Stimulated activated naive CD8-positive, alpha-beta T cell treated with anti-CD3 and anti-CD28 coated beads, Interleukin-15, amount 100 ng/mL, for 72 hours (primary cell): ENCODE data around the gene DHRS3.

Source experiments
- ATAC-seq: fragments of 150-1000 bp; cut with Tn5 transposase; 2 replicates; pipeline ENCODE4 v1.10.0; 2021; ENCODE audit warnings: mild to moderate bottlenecking, moderate library complexity
- DNase-seq, 2 donors: peaks; one replicate each; pipeline ENCODE4 v3.0.0; 2021 to 2022
- H3K27ac Mint-ChIP-seq, 2 donors: one replicate each; pipeline ENCODE4 v1.8.0; 2022; ENCODE audit warnings: mild to moderate bottlenecking in 2 of 2, mixed read lengths in 2 of 2, moderate library complexity in 2 of 2
- H3K27me3 Mint-ChIP-seq: one replicate; pipeline ENCODE4 v1.8.0; 2022; ENCODE audit warnings: mixed read lengths
- H3K4me1 Mint-ChIP-seq: one replicate; pipeline ENCODE4 v1.8.0; 2022; ENCODE audit warnings: mild to moderate bottlenecking, mixed read lengths
- H3K4me3 Mint-ChIP-seq, 2 donors: one replicate each; pipeline ENCODE4 v1.8.0; 2022; ENCODE audit warnings: mild to moderate bottlenecking in 2 of 2, mixed read lengths in 2 of 2, moderate library complexity in 1 of 2
- H3K9me3 Mint-ChIP-seq, 2 donors: one replicate each; pipeline ENCODE4 v1.8.0; 2022; ENCODE audit warnings: mixed read lengths in 2 of 2

The DHRS3 gene

DNA sequence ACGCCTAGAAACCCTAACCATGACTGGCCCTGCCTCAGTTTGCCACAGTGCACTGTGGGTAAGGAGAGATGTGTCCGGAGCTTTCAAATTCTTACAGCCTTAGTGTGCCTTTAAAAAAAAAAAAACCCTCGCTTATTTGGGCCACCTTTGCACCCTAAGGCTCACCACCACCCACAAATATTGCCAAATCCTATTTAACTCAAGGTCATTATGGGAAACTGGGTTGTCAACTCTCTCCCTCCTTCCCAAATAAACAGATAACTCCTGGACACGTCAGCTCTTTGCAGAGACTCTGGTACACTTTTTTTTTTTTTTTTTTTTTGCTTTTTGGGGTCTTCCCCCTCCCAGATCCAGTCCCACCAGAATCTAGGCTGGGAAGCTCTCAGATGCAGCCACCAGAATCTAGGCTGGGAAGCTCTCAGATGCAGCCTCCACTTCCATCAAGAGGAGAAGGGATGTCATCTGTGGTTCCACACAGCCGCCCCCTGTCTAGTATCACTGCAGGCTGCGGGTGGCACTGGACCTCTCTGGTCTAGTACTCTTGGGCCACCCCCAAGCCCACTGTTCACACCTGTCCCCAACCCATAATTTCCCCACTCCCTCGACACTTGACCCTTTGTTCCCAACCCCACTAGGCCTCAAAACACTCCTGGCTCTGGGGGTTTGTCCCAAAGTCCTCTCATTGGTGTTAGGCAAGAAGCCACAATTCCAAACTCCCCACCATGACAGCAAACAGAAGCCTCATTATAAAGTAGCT is 3.4 kb downstream of the DHRS3 start:
- DNase-seq, result no peak
- Mint-ChIP-seq H3K27me3 (no peaks in the 10 kb centered on the region), H3K27ac (peak overlapping the region; percentile 50 to 80), H3K9me3 (no peaks in the 10 kb centered on the region), H3K4me3 (peak overlapping the region; percentile 91 to 99), H3K4me1 (peaks cover 64% of the 10 kb centered on the region)
- no peak for ATAC-seq

DNA sequence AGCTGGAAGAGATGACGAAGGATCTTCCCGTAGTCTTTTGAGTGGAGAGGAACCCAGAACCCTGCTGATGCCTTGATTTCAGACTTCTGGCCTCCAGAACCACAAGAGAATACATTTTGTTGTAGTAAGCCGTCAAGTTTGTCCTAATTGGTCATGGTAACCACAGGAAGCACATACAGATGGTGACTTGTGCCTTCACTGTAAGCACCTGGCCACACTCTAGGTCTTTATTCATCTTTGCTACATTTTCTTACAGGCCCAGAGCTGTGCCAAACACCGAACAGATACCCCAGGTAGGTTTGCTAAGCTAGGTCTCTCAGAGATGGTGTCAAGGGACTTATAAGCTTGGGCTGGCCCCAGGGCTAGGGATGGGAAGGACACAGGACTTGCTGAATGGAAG is 4.8 kb downstream of the DHRS3 start:
- peaks cover 72% of the 10 kb centered on the region for H3K4me1 Mint-ChIP-seq
- H3K27ac Mint-ChIP-seq, result peak overlapping the region in 1 of 2 donors; percentile 43
- peak overlapping the region; percentile 25 to 99 for H3K4me3 Mint-ChIP-seq
- H3K9me3 Mint-ChIP-seq, result peaks cover 1 to 12% of the 10 kb centered on the region in 2 donors
- H3K27me3 Mint-ChIP-seq, result no peaks in the 10 kb centered on the region
- ATAC-seq (no peak), DNase-seq (no peak)

DNA sequence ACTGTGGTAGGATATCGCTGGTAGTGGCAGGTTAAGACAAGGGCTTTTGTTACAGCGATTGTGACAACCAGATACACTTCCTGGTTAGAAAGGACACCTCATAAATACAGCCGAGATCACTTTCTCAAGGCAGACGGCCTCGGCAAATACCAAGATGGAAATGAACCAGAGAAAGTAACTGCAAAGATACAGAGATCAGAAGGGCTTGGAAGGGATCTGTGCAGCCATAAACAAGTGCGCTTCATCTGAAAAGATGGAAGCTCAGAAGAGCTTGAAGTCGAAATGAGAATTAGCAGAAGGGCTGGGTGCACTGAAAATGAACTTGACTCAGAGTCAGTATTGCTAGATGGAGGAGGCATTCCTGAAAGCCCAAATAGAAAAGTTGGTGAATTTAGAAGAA is 7.1 kb downstream of the DHRS3 start:
- H3K4me3 Mint-ChIP-seq, result no peak overlapping the region
- peaks cover 92% of the 10 kb centered on the region for H3K4me1 Mint-ChIP-seq
- no peaks in the 10 kb centered on the region for H3K27me3 Mint-ChIP-seq

DNA sequence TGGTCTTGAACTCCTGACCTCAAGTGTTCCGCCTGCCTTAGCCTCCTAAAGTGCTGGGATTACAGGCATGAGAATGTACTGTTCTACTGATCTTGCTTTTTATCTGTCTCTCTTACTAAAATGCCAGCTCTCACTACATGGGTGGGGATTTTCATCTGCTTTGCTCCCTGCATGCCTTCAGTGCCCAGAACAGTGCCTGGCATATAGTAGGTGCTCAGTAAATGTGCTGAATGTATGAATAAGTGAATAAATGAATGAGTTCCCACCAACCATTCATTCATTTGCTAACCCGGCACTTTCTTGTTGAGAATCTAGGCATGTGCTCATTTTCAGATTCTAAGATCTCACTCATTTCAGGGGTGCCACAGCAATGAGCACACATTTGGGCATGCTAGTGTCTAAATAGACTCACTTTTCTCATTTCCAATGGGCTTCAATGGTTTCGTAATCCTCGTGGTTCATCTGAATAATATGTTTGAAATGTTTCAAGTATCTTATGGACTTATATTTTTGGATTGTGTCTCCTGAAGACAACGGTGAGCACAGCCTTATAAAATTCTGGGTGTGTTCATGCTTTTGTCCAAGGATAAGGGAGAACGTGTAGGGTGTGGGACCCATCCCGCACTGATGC is 7.6 kb downstream of the DHRS3 start:
- Mint-ChIP-seq H3K27ac (peak overlapping the region in 1 of 2 donors; percentile 89), H3K9me3 (peaks cover 13 to 24% of the 10 kb centered on the region in 2 donors), H3K4me1 (peaks cover 95% of the 10 kb centered on the region), H3K27me3 (no peaks in the 10 kb centered on the region), H3K4me3 (no peak overlapping the region)
- ATAC-seq (no peak), DNase-seq (no peak)

More for the DNA sequence above, 7.1 kb downstream of the DHRS3 start:
- Mint-ChIP-seq H3K27ac (peak overlapping the region in 1 of 2 donors; percentile 89), H3K9me3 (peaks cover 13 to 24% of the 10 kb centered on the region in 2 donors)
- DNase-seq (no peak), ATAC-seq (no peak)

DNA sequence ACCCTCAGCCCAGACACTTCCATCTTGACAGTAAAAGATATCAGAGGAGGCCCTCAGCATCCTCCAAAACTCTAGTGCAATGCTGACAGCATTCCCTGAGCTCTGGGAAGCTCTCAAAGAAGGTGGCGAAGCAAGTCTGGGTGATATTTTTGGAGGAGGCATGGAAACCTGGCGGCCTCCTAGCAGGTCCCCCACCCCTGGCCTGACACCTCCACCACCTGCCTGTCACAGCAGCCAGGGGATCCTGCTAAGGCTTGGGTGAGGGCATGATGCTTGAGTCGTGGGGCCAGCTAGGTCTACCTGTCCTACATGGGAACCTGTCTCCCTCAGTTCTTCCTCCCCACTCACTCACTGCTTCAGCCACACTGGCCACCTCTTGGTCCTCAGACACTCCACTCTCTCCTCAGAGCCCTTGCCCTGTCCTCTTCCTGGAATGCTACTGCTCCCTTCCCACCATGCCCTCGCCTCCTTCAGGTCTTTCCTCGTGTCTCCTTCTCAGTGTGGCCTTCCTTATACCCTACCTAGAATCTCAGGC is 8.5 kb downstream of the DHRS3 start:
- no peak overlapping the region for H3K4me3 Mint-ChIP-seq
- ATAC-seq (no peak), DNase-seq (no peak)
- H3K4me1 Mint-ChIP-seq, result peaks cover 95% of the 10 kb centered on the region
- H3K27me3 Mint-ChIP-seq, result no peaks in the 10 kb centered on the region
- peaks cover 13 to 24% of the 10 kb centered on the region in 2 donors for H3K9me3 Mint-ChIP-seq
- peak overlapping the region in 1 of 2 donors; percentile 81 for H3K27ac Mint-ChIP-seq

DNA sequence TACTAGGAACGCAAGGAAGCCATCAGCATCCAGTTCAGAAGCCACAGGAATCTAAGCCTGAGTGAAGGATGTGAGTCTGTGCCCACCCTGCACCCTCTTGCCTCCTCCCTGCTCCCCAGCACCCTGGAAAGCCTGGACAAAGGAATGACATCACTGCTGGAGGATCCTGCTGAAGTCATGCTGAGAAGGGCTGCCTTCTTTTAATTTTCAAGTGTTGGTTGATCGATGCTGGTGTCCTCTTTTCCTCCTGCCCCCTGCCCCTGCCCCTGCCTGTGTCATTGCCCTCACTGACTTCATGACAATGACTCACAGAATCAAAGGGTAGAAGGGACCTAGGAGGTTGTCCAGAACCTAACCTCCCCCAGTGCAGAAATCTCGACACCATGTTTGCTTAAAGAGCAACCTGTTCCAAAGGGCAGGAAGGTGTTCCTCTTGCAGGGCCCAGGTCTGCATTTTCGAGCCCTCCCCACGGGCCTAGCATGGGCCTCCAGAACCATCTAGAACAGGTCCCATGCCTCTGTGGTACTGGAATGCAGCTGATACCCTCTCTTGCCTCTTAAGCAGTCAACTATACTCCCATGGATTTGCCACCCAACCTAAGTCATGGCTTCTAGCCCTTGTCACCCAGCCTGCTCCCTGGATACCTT is 9.6 kb downstream of the DHRS3 start:
- H3K27ac Mint-ChIP-seq, result peak overlapping the region in 1 of 2 donors; percentile 66
- H3K4me1 Mint-ChIP-seq, result peaks cover 95% of the 10 kb centered on the region
- H3K27me3 Mint-ChIP-seq, result no peaks in the 10 kb centered on the region
- H3K9me3 Mint-ChIP-seq, result peaks cover 13 to 24% of the 10 kb centered on the region in 2 donors
- ATAC-seq (no peak), DNase-seq (no peak)
- H3K4me3 Mint-ChIP-seq, result no peak overlapping the region

DNA sequence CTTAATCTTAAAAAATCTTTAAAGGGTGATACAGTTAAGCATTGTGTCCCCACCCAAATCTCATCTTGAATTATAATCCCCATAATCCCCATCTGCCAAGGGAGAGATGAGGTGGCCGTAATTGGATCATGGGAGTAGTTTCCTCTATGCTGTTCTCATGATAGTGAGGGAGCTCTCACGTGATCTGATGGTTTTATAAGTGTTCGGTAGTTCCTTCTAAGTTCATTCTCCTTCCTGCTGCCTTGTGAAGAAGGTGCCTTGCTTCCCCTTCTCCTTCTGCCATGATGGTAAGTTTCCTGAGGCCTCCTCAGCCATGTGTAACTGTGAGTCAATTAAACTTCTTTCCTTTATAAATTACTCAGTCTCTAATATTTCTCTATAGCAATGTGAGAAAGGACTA is 10.7 kb downstream of the DHRS3 start:
- H3K4me3 Mint-ChIP-seq, result no peak overlapping the region
- peaks cover 13 to 24% of the 10 kb centered on the region in 2 donors for H3K9me3 Mint-ChIP-seq
- no peak overlapping the region for H3K27ac Mint-ChIP-seq
- no peak for ATAC-seq
- peaks cover 95% of the 10 kb centered on the region for H3K4me1 Mint-ChIP-seq
- DNase-seq, result no peak
- H3K27me3 Mint-ChIP-seq, result no peaks in the 10 kb centered on the region

DNA sequence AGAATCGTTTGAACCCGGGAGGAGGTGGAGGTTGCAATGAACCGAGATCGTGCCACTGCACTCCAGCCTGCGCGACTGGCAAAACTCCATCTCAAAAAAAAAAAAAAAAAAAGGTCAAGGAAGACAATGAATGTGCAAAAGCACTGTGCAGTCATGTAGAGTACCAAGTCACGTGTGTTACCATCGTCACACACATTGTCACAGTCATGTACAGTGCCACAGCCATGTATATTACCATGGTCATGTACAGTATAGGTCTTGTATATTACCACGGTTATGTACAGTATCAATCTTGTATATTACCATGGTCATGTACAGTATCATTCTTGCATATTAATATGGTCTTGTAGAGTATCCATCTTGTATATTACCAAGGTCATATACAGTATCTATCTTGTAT is 13.0 kb downstream of the DHRS3 start:
- H3K27ac Mint-ChIP-seq, result peak overlapping the region; percentile 77 to 86
- H3K4me1 Mint-ChIP-seq, result peaks cover 97% of the 10 kb centered on the region
- H3K9me3 Mint-ChIP-seq, result peaks cover 13 to 24% of the 10 kb centered on the region in 2 donors
- DNase-seq (no peak), ATAC-seq (no peak)
- H3K27me3 Mint-ChIP-seq, result no peaks in the 10 kb centered on the region
- peak overlapping the region in 1 of 2 donors; percentile 78 for H3K4me3 Mint-ChIP-seq

DNA sequence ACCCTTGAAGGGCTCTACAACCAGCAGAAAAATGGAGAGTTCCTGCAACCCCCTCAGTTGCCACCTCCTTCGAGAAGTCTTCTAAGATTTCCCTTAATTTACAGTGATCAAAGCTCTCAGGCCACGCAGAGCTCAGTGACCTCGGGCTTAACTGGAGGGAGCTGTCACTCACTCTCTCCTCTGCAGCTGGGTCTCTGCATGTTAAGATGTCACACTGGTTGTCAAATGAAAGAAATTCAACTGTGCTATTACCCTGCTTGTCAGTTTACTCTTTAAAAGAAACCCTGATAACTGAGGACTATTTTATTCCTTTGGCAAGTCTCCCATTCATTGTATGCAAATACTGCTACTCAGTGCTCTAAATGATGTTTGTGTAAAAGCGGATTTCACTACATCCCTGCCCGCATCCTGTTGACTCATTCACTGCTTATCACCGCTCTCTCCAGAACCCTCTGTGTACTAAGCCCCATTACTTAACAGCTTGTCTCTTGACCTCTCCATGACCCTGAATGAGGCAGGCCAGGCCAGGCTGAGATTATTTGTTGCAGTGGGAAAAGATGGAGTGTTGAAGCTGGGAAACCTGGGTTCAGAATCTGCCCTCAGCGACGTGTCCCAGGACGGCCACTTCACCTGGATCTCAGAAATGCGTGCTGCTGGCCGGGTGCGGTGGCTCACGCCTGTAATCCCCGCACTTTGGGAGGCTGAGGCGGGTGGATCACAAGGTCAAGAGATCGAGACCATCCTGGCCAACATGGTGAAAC is 13.7 kb downstream of the DHRS3 start:
- H3K4me1 Mint-ChIP-seq, result peaks cover 97% of the 10 kb centered on the region

DNA sequence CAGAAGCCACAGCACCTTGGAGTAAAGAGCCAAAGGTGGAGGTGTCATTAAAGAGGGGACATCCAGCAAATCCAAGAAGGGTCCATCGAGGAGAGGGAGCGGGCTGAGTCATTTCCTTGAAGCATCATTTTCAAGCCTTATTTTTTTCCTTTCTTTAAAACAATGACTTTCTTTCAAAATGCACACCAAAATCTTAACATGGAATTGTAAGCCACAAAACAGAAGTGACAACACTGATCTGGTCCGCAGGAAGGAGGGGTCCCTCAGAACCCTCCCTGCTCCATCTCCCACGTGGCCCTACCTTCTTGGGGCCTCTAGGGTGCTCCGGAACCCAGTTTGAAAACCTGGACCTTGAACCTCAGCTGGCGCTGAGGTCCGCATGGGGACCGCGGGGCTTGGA is 14.8 kb downstream of the DHRS3 start:
- no peaks in the 10 kb centered on the region for H3K27me3 Mint-ChIP-seq
- ATAC-seq (no peak), DNase-seq (no peak)
- peak overlapping the region; percentile 48 to 77 for H3K27ac Mint-ChIP-seq
- peaks cover 12% of the 10 kb centered on the region in 2 donors for H3K9me3 Mint-ChIP-seq
- H3K4me3 Mint-ChIP-seq, result peak overlapping the region in 1 of 2 donors; percentile 22
- peaks cover 97% of the 10 kb centered on the region for H3K4me1 Mint-ChIP-seq

More for the DNA sequence above, 13.7 kb downstream of the DHRS3 start:
- Mint-ChIP-seq H3K4me3 (peak overlapping the region; percentile 73 to 78), H3K27ac (peak overlapping the region; percentile 77 to 86), H3K27me3 (no peaks in the 10 kb centered on the region), H3K9me3 (peaks cover 13 to 23% of the 10 kb centered on the region in 2 donors)
- ATAC-seq, result peak; percentile 99
- DNase-seq, result peak; percentile 60 to 78

DNA sequence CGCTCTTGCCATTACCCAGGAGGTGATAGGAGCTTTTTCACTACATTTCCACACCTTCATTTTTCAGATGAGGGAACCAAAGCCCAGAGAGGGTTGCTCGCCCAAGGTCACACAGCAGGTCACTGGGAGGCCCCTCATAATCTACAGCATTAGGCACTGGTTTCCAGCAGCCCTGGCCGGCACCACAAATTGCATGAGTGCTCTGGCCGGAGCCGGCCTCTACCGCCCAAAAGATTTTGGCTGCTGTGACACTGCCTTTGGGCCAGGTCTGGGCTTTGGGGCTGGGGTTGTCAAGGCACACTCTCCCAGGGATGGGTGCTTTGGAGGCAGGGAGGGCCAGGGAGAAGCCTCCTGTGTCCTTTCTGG is 15.4 kb downstream of the DHRS3 start:
- no peak for ATAC-seq
- Mint-ChIP-seq H3K4me1 (peaks cover 97% of the 10 kb centered on the region), H3K27me3 (no peaks in the 10 kb centered on the region), H3K27ac (peak overlapping the region; percentile 48 to 77), H3K9me3 (peaks cover 6 to 7% of the 10 kb centered on the region in 2 donors), H3K4me3 (peak overlapping the region in 1 of 2 donors; percentile 22)
- no peak for DNase-seq

DNA sequence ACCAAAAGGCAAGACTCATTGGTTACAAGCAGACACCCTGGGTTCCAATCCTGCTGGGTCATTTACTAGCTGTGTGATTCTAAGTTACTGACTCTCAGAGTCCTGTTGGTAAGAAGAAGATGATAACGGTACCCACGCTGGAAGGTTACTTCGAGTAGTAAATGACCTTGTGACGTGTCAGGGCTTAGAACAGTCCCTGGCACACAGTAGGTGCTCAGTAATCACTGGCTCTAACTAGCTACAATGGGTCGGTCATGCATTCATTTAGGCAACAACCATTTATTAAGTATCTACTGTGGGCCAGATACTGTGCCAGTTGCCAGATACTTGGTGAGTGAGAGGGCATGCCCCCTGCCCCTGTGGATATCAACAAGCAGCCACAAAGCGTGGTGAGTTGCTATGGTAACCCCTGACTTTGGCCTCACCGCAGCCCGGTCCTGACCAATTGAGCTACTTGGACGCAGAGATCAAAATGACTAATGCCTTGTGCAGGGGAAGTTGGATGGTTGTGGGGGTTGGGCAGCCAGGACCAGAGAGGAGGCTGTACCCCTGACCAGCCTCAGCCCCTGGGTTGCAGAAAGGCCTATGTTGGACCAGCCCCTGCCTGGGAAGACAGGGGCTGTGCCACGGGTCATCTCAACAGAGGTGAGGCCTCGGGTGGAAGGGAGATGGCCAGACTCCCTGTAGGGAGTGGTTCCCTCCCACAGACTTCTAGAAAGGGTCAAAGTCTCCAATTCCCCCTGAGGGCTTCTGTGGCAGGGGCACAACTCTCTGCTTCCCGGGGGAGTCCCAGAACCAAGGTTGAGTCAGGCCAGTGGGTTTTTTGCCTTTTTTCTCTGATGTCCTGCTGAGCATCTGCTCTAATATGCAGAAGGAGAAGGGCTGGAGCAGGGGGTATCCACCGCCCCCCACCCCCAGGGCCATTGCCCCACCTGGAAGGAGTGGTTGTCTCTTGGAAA is 16.0 kb downstream of the DHRS3 start:
- H3K27ac Mint-ChIP-seq, result peak overlapping the region; percentile 48 to 80
- H3K9me3 Mint-ChIP-seq, result no peaks in the 10 kb centered on the region
- ATAC-seq, result peak; percentile 6
- no peaks in the 10 kb centered on the region for H3K27me3 Mint-ChIP-seq
- H3K4me3 Mint-ChIP-seq, result peak overlapping the region; percentile 18 to 23
- H3K4me1 Mint-ChIP-seq, result peaks cover 97% of the 10 kb centered on the region
- peak in 1 of 2 donors; percentile 40 for DNase-seq

DNA sequence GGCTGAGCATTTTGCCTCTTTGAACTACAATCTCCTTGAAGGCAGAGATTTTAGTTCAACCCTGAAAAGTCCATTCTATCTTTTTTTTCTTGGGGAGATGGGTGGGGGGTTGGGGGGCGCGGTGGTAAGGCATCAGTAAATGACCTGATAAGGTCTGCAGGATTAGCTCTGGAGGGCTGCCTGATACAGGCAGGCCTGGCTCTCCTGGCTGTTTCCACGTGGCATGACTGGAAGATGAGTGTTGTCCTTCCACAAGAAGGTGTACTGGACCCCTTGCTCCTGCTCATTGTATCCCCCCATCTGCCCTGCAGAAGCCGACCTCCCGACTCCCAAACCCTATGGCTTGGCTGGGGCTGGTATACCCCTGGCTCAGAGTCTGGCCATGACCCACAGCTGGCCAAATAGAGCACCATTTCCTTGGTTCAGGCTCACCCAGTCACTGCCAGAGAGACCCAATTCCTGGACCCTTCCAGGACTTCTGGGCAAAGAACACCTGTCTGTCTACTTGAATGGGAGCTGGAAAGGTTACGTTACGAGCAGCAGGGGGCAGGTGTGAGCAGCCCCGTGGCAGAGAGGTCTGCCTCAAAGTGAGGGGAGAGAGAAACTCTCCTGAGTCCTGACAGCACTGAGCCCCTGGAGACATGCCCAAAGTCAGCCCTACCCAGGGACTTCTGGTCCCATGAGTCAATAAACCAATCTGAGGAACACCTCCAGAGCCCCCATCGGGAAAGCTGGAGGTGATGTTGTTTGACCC is 17.0 kb downstream of the DHRS3 start:
- Mint-ChIP-seq H3K4me1 (peaks cover 100% of the 10 kb centered on the region), H3K9me3 (no peaks in the 10 kb centered on the region), H3K27ac (peak overlapping the region; percentile 74 to 80), H3K4me3 (peak overlapping the region in 1 of 2 donors; percentile 10), H3K27me3 (no peaks in the 10 kb centered on the region)
- DNase-seq, result peak; percentile 36 to 45
- no peak for ATAC-seq
